ENCODE results near the gene AMOTL1. TPM values are rescaled to one million over a fixed set of nuclear protein-coding genes. Genes with fewer than 3 reads are reported as not detected.

Gene AMOTL1
- total and polyA plus RNA-seq, 2 donors from 2014 or later, result 6.1 to 52.3 TPM

DNA sequence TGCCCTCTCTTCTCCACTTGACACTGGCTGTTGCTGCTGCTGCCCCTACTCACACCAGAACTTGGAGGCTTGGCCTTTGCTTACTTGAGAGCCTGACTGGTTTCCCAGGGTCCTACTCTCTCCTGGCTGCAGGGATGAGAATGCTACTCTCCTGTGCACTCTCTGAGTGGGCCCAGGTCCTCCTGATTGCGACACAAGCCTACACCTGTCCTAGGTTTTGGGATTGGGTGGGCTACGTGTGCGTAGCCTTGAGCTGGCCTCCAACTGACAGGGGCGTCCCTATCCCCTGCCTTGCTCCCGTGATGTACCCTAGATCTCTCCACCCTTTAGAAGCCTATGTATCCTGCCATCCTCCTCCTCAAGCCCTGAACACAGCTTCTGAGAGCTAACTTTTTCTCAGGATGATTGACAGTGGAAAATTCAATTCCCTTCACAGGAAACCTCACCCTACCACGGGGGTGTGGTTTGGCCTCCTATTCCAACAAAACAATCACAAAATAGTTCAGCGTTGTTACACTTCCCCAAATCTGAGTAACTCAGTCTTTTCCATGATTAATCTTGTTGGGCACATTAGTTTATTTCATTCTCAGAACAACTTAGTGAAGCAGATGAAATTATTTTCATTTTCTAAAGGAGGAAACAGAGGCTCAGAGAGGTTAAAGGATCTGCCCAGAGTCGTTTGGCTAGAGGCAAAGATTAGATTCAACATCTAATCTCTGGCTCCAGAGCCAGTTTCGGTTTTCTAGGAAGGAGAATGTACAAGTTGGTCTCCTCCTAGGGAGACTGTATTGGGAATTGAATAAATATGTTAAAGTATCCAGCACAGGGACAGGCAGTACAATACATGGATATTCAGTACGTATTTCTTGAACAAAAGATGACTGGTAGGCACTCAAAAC, 17.6 kb upstream of the AMOTL1 start:
- DNase-seq, result no peak
- no peaks in the 10 kb centered on the region for H3K27me3 ChIP-seq (ENCODE audit: control insufficient read depth, insufficient read depth, low read length)
- H3K9me3 ChIP-seq (ENCODE audit: control insufficient read depth in 2 of 3, insufficient read depth in 1 of 3, low read length in 3 of 3), result no peaks in the 10 kb centered on the region
- intact Hi-C loops (cut with DNase I), result no loop called here
- TF ChIP-seq CTCF (IDR thresholded peaks at IDR 0.05; ENCODE audit: borderline replicate concordance, extremely low read depth, insufficient read depth), result no peak
- no peak overlapping the region for H3K9ac ChIP-seq (ENCODE audit: low read length in 3 of 3)
- FAIRE-seq, result no peak
- no peaks in the 10 kb centered on the region for H3K36me3 ChIP-seq (ENCODE audit: control insufficient read depth in 2 of 3, insufficient read depth in 3 of 3, low read length in 3 of 3)
- H3K27ac ChIP-seq (ENCODE audit: low read depth in 2 of 2, low read length in 2 of 2), result no peak overlapping the region
- H3K4me1 ChIP-seq (ENCODE audit: control insufficient read depth in 2 of 3, insufficient read depth in 2 of 3, low read depth in 1 of 3, low read length in 3 of 3), result peaks cover 0 to 8% (median 7%) of the 10 kb centered on the region in 3 donors
- no peak overlapping the region for H3K4me3 ChIP-seq (ENCODE audit: low read length in 3 of 3)

GRCh38 chr11:94751218-94751609, 16.9 kb upstream of the AMOTL1 start:
- Histone ChIP-seq H3K9ac (ENCODE audit: low read length in 3 of 3) (no peak overlapping the region), H3K4me1 (ENCODE audit: control insufficient read depth in 2 of 3, insufficient read depth in 2 of 3, low read depth in 1 of 3, low read length in 3 of 3) (peaks cover 0 to 8% (median 7%) of the 10 kb centered on the region in 3 donors), H3K27ac (ENCODE audit: low read depth in 2 of 2, low read length in 2 of 2) (peak overlapping the region in 1 of 2 donors; percentile 10), H3K4me3 (ENCODE audit: low read length in 3 of 3) (no peak overlapping the region), H3K27me3 (ENCODE audit: control insufficient read depth, insufficient read depth, low read length) (no peaks in the 10 kb centered on the region), H3K36me3 (ENCODE audit: control insufficient read depth in 2 of 3, insufficient read depth in 3 of 3, low read length in 3 of 3) (no peaks in the 10 kb centered on the region), H3K9me3 (ENCODE audit: control insufficient read depth in 2 of 3, insufficient read depth in 1 of 3, low read length in 3 of 3) (no peaks in the 10 kb centered on the region)
- FAIRE-seq (no peak), DNase-seq (no peak)
- no peak for TF ChIP-seq CTCF (IDR thresholded peaks at IDR 0.05; ENCODE audit: borderline replicate concordance, extremely low read depth, insufficient read depth)
- intact Hi-C loops (cut with DNase I), result no loop called here

- Histone ChIP-seq H3K27me3 (ENCODE audit: control insufficient read depth, insufficient read depth, low read length) (no peaks in the 10 kb centered on the region), H3K36me3 (ENCODE audit: control insufficient read depth in 2 of 3, insufficient read depth in 3 of 3, low read length in 3 of 3) (no peaks in the 10 kb centered on the region), H3K27ac (ENCODE audit: low read depth in 2 of 2, low read length in 2 of 2) (no peak overlapping the region), H3K9me3 (ENCODE audit: control insufficient read depth in 2 of 3, insufficient read depth in 1 of 3, low read length in 3 of 3) (no peaks in the 10 kb centered on the region), H3K4me3 (ENCODE audit: low read length in 3 of 3) (no peak overlapping the region), H3K9ac (ENCODE audit: low read length in 3 of 3) (no peak overlapping the region), H3K4me1 (ENCODE audit: control insufficient read depth in 2 of 3, insufficient read depth in 2 of 3, low read depth in 1 of 3, low read length in 3 of 3) (peaks cover 0 to 8% (median 7%) of the 10 kb centered on the region in 3 donors)
- intact Hi-C loops (cut with DNase I), result no loop called here
- DNase-seq, result no peak
- no peak for TF ChIP-seq CTCF (IDR thresholded peaks at IDR 0.05; ENCODE audit: borderline replicate concordance, extremely low read depth, insufficient read depth)
- FAIRE-seq, result no peak
These were observed 16.4 kb upstream of the AMOTL1 start for GRCh38 chr11:94751786-94752185.
